CD14-positive monocyte (primary cell): Measurements from ENCODE around the gene CYP27C1. TPM values are rescaled to one million over a fixed set of nuclear protein-coding genes. Genes with fewer than 3 reads are reported as not detected.

Source experiments
- DNase-seq, 3 donors: peaks; one replicate each; pipeline ENCODE4 v3.0.0-alpha.2; 2011 to 2022
- H2AFZ ChIP-seq: 2 replicates; pipeline ENCODE4 v1.6.0; 2012; ENCODE audit warnings: mild to moderate bottlenecking, low read depth, low read length, inconsistent platforms; ENCODE audit not compliant: insufficient read depth, poor library complexity, severe bottlenecking
- H3K27ac ChIP-seq, 2 donors: 1 replicate in 1 of 2; 2 replicates in 1 of 2; pipeline ENCODE4 v1.5.1; 2012 to 2013; ENCODE audit warnings: low read length in 2 of 2, control low read depth in 1 of 2, inconsistent platforms in 1 of 2, low read depth in 1 of 2, mild to moderate bottlenecking in 1 of 2
- H3K27me3 ChIP-seq, 2 donors: one replicate each; pipeline versions ENCODE4 v1.6.0 to v1.6.1; 2011 to 2013; ENCODE audit warnings: low read length in 2 of 2; ENCODE audit not compliant: control insufficient read depth in 2 of 2, insufficient read depth in 2 of 2
- H3K36me3 ChIP-seq, 2 donors: replicated peaks in 1 of 2; 1 replicate in 1 of 2; 2 replicates in 1 of 2; pipeline versions ENCODE4 v1.5.1 to v1.6.1; 2012 to 2013; ENCODE audit warnings: low read length in 2 of 2, control low read depth in 1 of 2, inconsistent platforms in 1 of 2, mild to moderate bottlenecking in 1 of 2; ENCODE audit not compliant: insufficient read depth in 2 of 2, control insufficient read depth in 1 of 2
- H3K4me1 ChIP-seq, 2 donors: 1 replicate in 1 of 2; 2 replicates in 1 of 2; pipeline versions ENCODE4 v1.5.1 to v1.6.1; 2012 to 2013; ENCODE audit warnings: low read length in 2 of 2, control low read depth in 1 of 2, inconsistent platforms in 1 of 2, mild to moderate bottlenecking in 1 of 2, moderate library complexity in 1 of 2; ENCODE audit not compliant: insufficient read depth in 2 of 2, control insufficient read depth in 1 of 2
- H3K4me2 ChIP-seq: replicated peaks from 2 replicates; pipeline ENCODE3; 2012; ENCODE audit warnings: low read length, moderate library complexity, mild to moderate bottlenecking; ENCODE audit not compliant: poor library complexity, severe bottlenecking; ENCODE audit errors: extremely low read depth
- H3K4me3 ChIP-seq, 3 experiments: fragments of 200-600 bp in 1 of 3; sonication (generic) in 1 of 3; replicated peaks in 1 of 3; 1 replicate in 2 of 3; 2 replicates in 1 of 3; pipeline ENCODE4 v1.5.1; 2011 to 2013; ENCODE audit warnings: low read length in 3 of 3, mild to moderate bottlenecking in 3 of 3, control low read depth in 2 of 3, low read depth in 2 of 3, inconsistent platforms in 1 of 3, moderate library complexity in 1 of 3
- H3K79me2 ChIP-seq: 2 replicates; pipeline ENCODE4 v1.6.0; 2012; ENCODE audit warnings: mild to moderate bottlenecking, control low read depth, inconsistent platforms, low read length, moderate library complexity; ENCODE audit not compliant: insufficient read depth
- H3K9ac ChIP-seq: 2 replicates; pipeline ENCODE4 v1.6.0; 2017; ENCODE audit warnings: low read length, mild to moderate bottlenecking; ENCODE audit not compliant: insufficient read depth, poor library complexity, severe bottlenecking
- H3K9me3 ChIP-seq, 2 donors: replicated peaks in 1 of 2; 1 replicate in 1 of 2; 2 replicates in 1 of 2; pipeline versions ENCODE4 v1.5.1 to v1.6.1; 2012 to 2013; ENCODE audit warnings: low read length in 2 of 2, control low read depth in 1 of 2; ENCODE audit not compliant: control insufficient read depth in 1 of 2, insufficient read depth in 1 of 2
- H4K20me1 ChIP-seq: 2 replicates; pipeline ENCODE4 v1.6.0; 2012; ENCODE audit warnings: mild to moderate bottlenecking, low read length, control low read depth, moderate library complexity; ENCODE audit not compliant: insufficient read depth
- H3K27ac Mint-ChIP-seq, 7 donors: one replicate each; pipeline ENCODE4 v1.8.0; 2020; ENCODE audit warnings: mild to moderate bottlenecking in 7 of 7, mixed read lengths in 7 of 7, moderate library complexity in 6 of 7, inconsistent platforms in 2 of 7
- H3K27me3 Mint-ChIP-seq, 3 donors: one replicate each; pipeline ENCODE4 v1.8.0; 2021 to 2022; ENCODE audit warnings: low read depth in 3 of 3, mild to moderate bottlenecking in 3 of 3, mixed read lengths in 3 of 3, moderate library complexity in 3 of 3, inconsistent platforms in 1 of 3
- H3K36me3 Mint-ChIP-seq, 2 donors: one replicate each; pipeline ENCODE4 v1.8.0; 2020; ENCODE audit warnings: mixed read lengths in 2 of 2, inconsistent platforms in 1 of 2, mild to moderate bottlenecking in 1 of 2
- H3K4me1 Mint-ChIP-seq: one replicate; pipeline ENCODE4 v1.8.0; 2020; ENCODE audit warnings: mild to moderate bottlenecking, mixed read lengths
- H3K4me3 Mint-ChIP-seq, 2 donors: one replicate each; pipeline ENCODE4 v1.8.0; 2020; ENCODE audit warnings: mild to moderate bottlenecking in 2 of 2, mixed read lengths in 2 of 2, moderate library complexity in 1 of 2
- H3K9me3 Mint-ChIP-seq, 7 donors: one replicate each; pipeline ENCODE4 v1.8.0; 2020 to 2022; ENCODE audit warnings: mixed read lengths in 7 of 7, mild to moderate bottlenecking in 6 of 7, moderate library complexity in 6 of 7, inconsistent platforms in 2 of 7
- CTCF ChIP-seq: fragments of 200-600 bp; IDR thresholded peaks from one replicate; pipeline ENCODE4 v1.8.0; 2022; ENCODE audit warnings: antibody characterized with exemption, mild to moderate bottlenecking
- WGBS: methylation state at CpG from one replicate; pipeline ENCODE4 v1.1.5; 2013; ENCODE audit warnings: missing lambda C conversion rate; ENCODE audit not compliant: insufficient coverage; 5-methylcytosine and 5-hydroxymethylcytosine counted together
- intact Hi-C, 2 donors: fragments of 100-400 bp; cut with micrococcal nuclease; formaldehyde crosslinking; loops; one replicate each; pipeline versions ENCODE4 v1.15.0 to v1.15.1; 2023
- polyA plus RNA-seq, 3 donors: library from polyadenylated mRNA; depleted of rRNA in 1 of 3; unstranded in 2 of 3; stranded (reverse) in 1 of 3; fragments of 300-500 nt in 2 of 3; fragments of >200 nt in 1 of 3; fragmentation: Illumina TruSeq in 2 of 3; gene quantifications; 1 replicate in 2 of 3; 2 replicates in 1 of 3; pipeline ENCODE4 v1.2.3, GENCODE V29; 2012 to 2021

CYP27C1 gene
- polyA plus RNA-seq, 3 donors: not detected

DNA sequence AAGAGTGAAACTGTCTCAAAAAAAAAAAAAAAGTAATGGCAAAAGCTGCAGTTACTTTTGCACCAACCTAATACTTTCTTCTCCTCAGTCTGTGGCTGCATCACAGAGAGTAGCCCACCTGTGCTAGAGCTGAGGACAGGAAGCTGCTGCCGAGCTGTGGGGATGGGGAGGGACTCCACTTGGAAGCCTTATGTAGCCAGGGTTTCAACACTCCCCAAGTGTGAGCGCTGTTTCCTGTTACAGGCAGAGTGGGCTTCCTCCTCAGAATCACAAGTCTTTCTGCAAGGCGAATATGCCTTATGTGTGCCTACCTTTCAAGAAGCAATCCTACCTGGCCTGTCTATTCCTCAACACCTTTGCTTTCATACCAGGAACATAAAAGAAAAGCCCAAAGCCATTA, 36.3 kb upstream of the CYP27C1 start:
- H3K36me3 Mint-ChIP-seq: peaks cover 63 to 65% of the 10 kb centered on the region in 2 donors
- peaks cover 49 to 60% of the 10 kb centered on the region in 2 donors for H3K36me3 ChIP-seq
- TF ChIP-seq CTCF: no peak
- no peak overlapping the region for H3K27ac ChIP-seq
- H3K4me2 ChIP-seq: no peak overlapping the region
- H3K9me3 Mint-ChIP-seq: peaks cover 0 to 2% (median 0%) of the 10 kb centered on the region in 7 donors
- H3K4me1 ChIP-seq: no peaks in the 10 kb centered on the region
- H2AFZ ChIP-seq: no peak overlapping the region
- H3K4me3 Mint-ChIP-seq: no peak overlapping the region
- no peak overlapping the region for H3K4me3 ChIP-seq
- H3K27me3 Mint-ChIP-seq: peaks cover 0 to 2% (median 0%) of the 10 kb centered on the region in 3 donors
- H3K79me2 ChIP-seq: no peaks in the 10 kb centered on the region
- H3K9ac ChIP-seq: no peak overlapping the region
- H3K9me3 ChIP-seq: no peaks in the 10 kb centered on the region
- DNase-seq: no peak
- no peaks in the 10 kb centered on the region for H4K20me1 ChIP-seq
- H3K27me3 ChIP-seq: no peaks in the 10 kb centered on the region
- peak overlapping the region in 2 of 7 donors; percentile 30 to 32 for H3K27ac Mint-ChIP-seq
- WGBS: 63% methylated on average over 2 of the region's 3 CpGs
- intact Hi-C loops: no loop called here
- peaks cover 2% of the 10 kb centered on the region for H3K4me1 Mint-ChIP-seq

GRCh38 chr2:127255721-127256120, 35.6 kb upstream of the CYP27C1 start:
- DNase-seq: no peak
- H3K36me3 ChIP-seq: peaks cover 43 to 54% of the 10 kb centered on the region in 2 donors

More at GRCh38 chr2:127255721-127256120, 35.6 kb upstream of the CYP27C1 start:
- WGBS: 98% methylated on average over 6 of the region's 6 CpGs
- no peak for TF ChIP-seq CTCF
- no peaks in the 10 kb centered on the region for H3K9me3 ChIP-seq
- Mint-ChIP-seq H3K36me3 (peaks cover 56 to 58% of the 10 kb centered on the region in 2 donors), H3K9me3 (peaks cover 0 to 2% (median 0%) of the 10 kb centered on the region in 7 donors), H3K27me3 (peaks cover 0 to 2% (median 0%) of the 10 kb centered on the region in 3 donors), H3K27ac (no peak overlapping the region), H3K4me1 (peaks cover 2% of the 10 kb centered on the region), H3K4me3 (no peak overlapping the region)
- no peaks in the 10 kb centered on the region for H3K79me2 ChIP-seq
- H2AFZ ChIP-seq: no peak overlapping the region
- no peaks in the 10 kb centered on the region for H3K27me3 ChIP-seq
- no peak overlapping the region for H3K9ac ChIP-seq
- H3K4me2 ChIP-seq: no peak overlapping the region
- no peaks in the 10 kb centered on the region for H3K4me1 ChIP-seq
- no peaks in the 10 kb centered on the region for H4K20me1 ChIP-seq
- intact Hi-C loops: no loop called here
- H3K4me3 ChIP-seq: no peak overlapping the region
- H3K27ac ChIP-seq: no peak overlapping the region
